Lower leg skin (tissue), 4 donors: ENCODE measurements around the gene NDUFA1. TPM values are rescaled to one million over a fixed set of nuclear protein-coding genes. Genes with fewer than 3 reads are reported as not detected.

Experiments used
- DNase-seq, 2 donors: peaks; one replicate each; pipeline ENCODE4 v3.0.0-alpha.2; 2019; ENCODE audit warnings: low spot score in 2 of 2
- H3K4me3 ChIP-seq: fragments of 200-600 bp; sonication (generic); 2 replicates; pipeline ENCODE4 v1.5.1; 2017; ENCODE audit warnings: mild to moderate bottlenecking, low read depth; ENCODE audit not compliant: poor library complexity, severe bottlenecking
- CTCF ChIP-seq, 3 donors: fragments of 450-650 bp; IDR thresholded peaks; one replicate each; pipeline ENCODE4 v1.5.1; 2016; ENCODE audit warnings: antibody characterized with exemption in 3 of 3, mild to moderate bottlenecking in 3 of 3, moderate library complexity in 2 of 3
- POLR2A ChIP-seq, 2 donors: fragments of 450-650 bp; IDR thresholded peaks; one replicate each; pipeline ENCODE4 v1.6.1; 2016 to 2017; ENCODE audit warnings: antibody characterized with exemption in 2 of 2, mild to moderate bottlenecking in 1 of 2, moderate library complexity in 1 of 2
- WGBS, 2 donors: methylation state at CpG; one replicate each; pipeline ENCODE4 v1.1.5; 2018; 5-methylcytosine and 5-hydroxymethylcytosine counted together
- intact Hi-C: fragments of 100-400 bp; cut with DNase I; formaldehyde crosslinking; loops from one replicate; pipeline ENCODE4 v1.15.0; 2023; ENCODE audit warnings: low total_unique reads
- total RNA-seq, 4 donors: library from RNA; depleted of rRNA; stranded (reverse); fragments of >200 nt; gene quantifications; one replicate each; pipeline ENCODE4 v1.1.0, GENCODE V29; 2016

Gene NDUFA1
- total RNA-seq, 4 donors from 2014 or later: 39.4 to 60.6 (median 47.4) TPM

- 1 to 36% methylated on average over 44 to 54 of the region's 54 CpGs for WGBS, 2 donors
- TF ChIP-seq POLR2A (IDR thresholded peaks at IDR 0.05) (peak in 1 of 2 donors; percentile 51), CTCF (IDR thresholded peaks at IDR 0.05) (no peak)
- peak; percentile 96 to 99 for DNase-seq
- H3K4me3 ChIP-seq: peak within 1 kb of the TSS; percentile 62
- intact Hi-C loops: no loop called here
These were observed 19.0 kb upstream of the NDUFA1 start, which contains the start of gene UPF3B for GRCh38 chrX:119852382-119853353. UPF3B (minus strand) TSS chrX:119852963; CDS start chrX:119852928, 35 bp downstream.

DNA sequence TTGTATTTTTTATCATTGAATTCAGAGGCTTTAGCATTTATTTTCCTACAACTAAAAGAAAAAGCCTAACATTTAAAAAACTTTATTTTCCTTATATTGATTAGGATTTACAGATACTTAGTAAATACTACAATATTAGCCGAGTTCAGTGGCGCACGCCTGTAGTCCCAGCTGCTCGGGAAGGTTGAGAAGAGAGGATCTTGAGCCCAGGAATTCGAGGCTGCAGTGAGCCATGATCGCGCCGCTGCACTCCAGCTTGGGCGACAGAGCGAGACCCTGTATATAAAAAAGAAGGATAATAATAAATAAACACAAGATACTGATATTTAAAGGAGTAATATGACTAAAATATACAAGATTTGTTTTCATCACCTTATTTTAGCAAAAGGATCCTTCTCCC lies 18.2 kb upstream of the NDUFA1 start:
- no peak overlapping the region for H3K4me3 ChIP-seq
- 30 to 61% methylated on average over 10 of the region's 10 CpGs for WGBS, 2 donors
- no peak for TF ChIP-seq POLR2A (IDR thresholded peaks at IDR 0.05)
- TF ChIP-seq CTCF (IDR thresholded peaks at IDR 0.05): no peak
- intact Hi-C loops: no loop called here
- no peak for DNase-seq

GRCh38 chrX:119870626-119871131 lies 953 bp upstream of the NDUFA1 start:
- H3K4me3 ChIP-seq: peak overlapping the region; percentile 48
- WGBS, 2 donors: 1 to 40% methylated on average over 18 to 25 of the region's 25 CpGs
- no peak for DNase-seq
- intact Hi-C loops: no loop called here
- TF ChIP-seq POLR2A (IDR thresholded peaks at IDR 0.05): no peak
- no peak for TF ChIP-seq CTCF (IDR thresholded peaks at IDR 0.05)

- TF ChIP-seq CTCF (IDR thresholded peaks at IDR 0.05): no peak
- TF ChIP-seq POLR2A (IDR thresholded peaks at IDR 0.05): no peak
- peak overlapping the region; percentile 48 for H3K4me3 ChIP-seq
- intact Hi-C loops: no loop called here
- WGBS, 2 donors: 2 to 42% methylated on average over 24 to 26 of the region's 26 CpGs
- DNase-seq: no peak
These were observed 410 bp upstream of the NDUFA1 start for GRCh38 chrX:119871245-119871598.

DNA sequence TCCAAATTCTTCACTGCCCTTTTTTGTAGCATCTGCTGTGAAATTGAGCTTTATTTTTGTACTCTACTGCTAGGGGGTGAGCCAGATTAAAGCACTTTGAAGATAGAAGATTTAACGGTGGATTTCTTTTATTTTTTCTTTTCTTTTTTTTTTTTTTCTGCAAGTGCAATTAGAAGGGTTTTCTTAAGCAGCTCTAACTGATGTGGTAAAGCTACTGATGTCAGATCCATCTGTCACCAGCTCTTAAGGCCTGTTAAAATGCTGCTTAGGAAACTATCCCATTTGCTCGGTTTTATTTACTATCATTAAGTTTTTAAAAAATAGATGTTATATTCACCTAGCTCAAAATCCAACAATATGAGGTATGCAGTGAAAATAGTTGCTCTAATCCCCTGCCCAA lies 7.1 kb downstream of the NDUFA1 start:
- no peak overlapping the region for H3K4me3 ChIP-seq
- intact Hi-C loops: no loop called here
- DNase-seq: no peak
- 62 to 71% methylated on average over 2 of the region's 2 CpGs for WGBS, 2 donors
- TF ChIP-seq CTCF (IDR thresholded peaks at IDR 0.05) (no peak), POLR2A (IDR thresholded peaks at IDR 0.05) (no peak)
